Stimulated activated effector memory CD8-positive, alpha-beta T cell treated with anti-CD3 and anti-CD28 coated beads, Interleukin-12 subunit alpha, Interleukin-12 subunit beta, amount 100 ng/mL, for 72 hours (primary cell): ENCODE results near the gene TIMMDC1.

Source experiments
- ATAC-seq: fragments of 150-1000 bp; cut with Tn5 transposase; 2 replicates; pipeline ENCODE4 v1.10.0; 2021
- DNase-seq, 2 donors: peaks; one replicate each; pipeline ENCODE4 v3.0.0; 2021 to 2022; ENCODE audit warnings: low spot score in 2 of 2
- H3K27ac Mint-ChIP-seq: one replicate; pipeline ENCODE4 v1.8.0; 2022; ENCODE audit warnings: mild to moderate bottlenecking, mixed read lengths
- H3K36me3 Mint-ChIP-seq: one replicate; pipeline ENCODE4 v1.8.0; 2022; ENCODE audit warnings: mild to moderate bottlenecking, mixed read lengths
- H3K4me1 Mint-ChIP-seq: one replicate; pipeline ENCODE4 v1.8.0; 2022; ENCODE audit warnings: mixed read lengths
- H3K4me3 Mint-ChIP-seq: one replicate; pipeline ENCODE4 v1.8.0; 2022; ENCODE audit warnings: mild to moderate bottlenecking, mixed read lengths
- H3K9me3 Mint-ChIP-seq: one replicate; pipeline ENCODE4 v1.8.0; 2022; ENCODE audit warnings: mixed read lengths

Gene TIMMDC1

GRCh38 chr3:119498186-119499011 lies at the start of gene TIMMDC1:
TIMMDC1 (plus strand) TSS chr3:119498547; CDS start chr3:119498734, 187 bp downstream.
- peaks cover 27% of the 10 kb centered on the region for H3K4me1 Mint-ChIP-seq
- no peaks in the 10 kb centered on the region for H3K9me3 Mint-ChIP-seq
- H3K36me3 Mint-ChIP-seq = peaks cover 52% of the 10 kb centered on the region
- peak within 1 kb of the TSS; percentile 98 for H3K27ac Mint-ChIP-seq
- H3K4me3 Mint-ChIP-seq = peak within 1 kb of the TSS; percentile 96
- ATAC-seq = peak; percentile 99
- DNase-seq = peak; percentile 91 to 97

- peaks cover 5% of the 10 kb centered on the region for H3K4me1 Mint-ChIP-seq
- DNase-seq (no peak), ATAC-seq (no peak)
- H3K27ac Mint-ChIP-seq = no peak overlapping the region
- H3K36me3 Mint-ChIP-seq = peaks cover 100% of the 10 kb centered on the region
- no peaks in the 10 kb centered on the region for H3K9me3 Mint-ChIP-seq
- no peak overlapping the region for H3K4me3 Mint-ChIP-seq
These were observed 44.5 kb upstream of the TIMMDC1 start for GRCh38 chr3:119453822-119454221.

- DNase-seq = no peak
- H3K4me3 Mint-ChIP-seq = no peak overlapping the region
These were observed 41.9 kb upstream of the TIMMDC1 start for GRCh38 chr3:119456469-119456868.

GRCh38 chr3:119457246-119457645 lies 41.1 kb upstream of the TIMMDC1 start:
- Mint-ChIP-seq H3K36me3 (peaks cover 100% of the 10 kb centered on the region), H3K4me1 (peaks cover 11% of the 10 kb centered on the region), H3K4me3 (no peak overlapping the region), H3K27ac (no peak overlapping the region), H3K9me3 (no peaks in the 10 kb centered on the region)
- ATAC-seq = no peak
- DNase-seq = no peak

More at GRCh38 chr3:119456469-119456868, 41.9 kb upstream of the TIMMDC1 start:
- peaks cover 100% of the 10 kb centered on the region for H3K36me3 Mint-ChIP-seq
- H3K4me1 Mint-ChIP-seq = peaks cover 11% of the 10 kb centered on the region
- no peak for ATAC-seq
- H3K27ac Mint-ChIP-seq = no peak overlapping the region
- H3K9me3 Mint-ChIP-seq = no peaks in the 10 kb centered on the region

- Mint-ChIP-seq H3K36me3 (peaks cover 55% of the 10 kb centered on the region), H3K9me3 (no peaks in the 10 kb centered on the region), H3K4me3 (peak within 1 kb of the TSS; percentile 76), H3K4me1 (peaks cover 27% of the 10 kb centered on the region), H3K27ac (peak within 1 kb of the TSS; percentile 99)
- DNase-seq (peak; percentile 98 to 100), ATAC-seq (peak; percentile 95)
These were observed 34.9 kb upstream of the TIMMDC1 start, which contains the start of gene TMEM39A for GRCh38 chr3:119463171-119464169. TMEM39A (minus strand) TSS chr3:119463615; CDS start chr3:119462074, 1,541 bp downstream.

GRCh38 chr3:119468041-119468440 lies 30.3 kb upstream of the TIMMDC1 start:
- peaks cover 31% of the 10 kb centered on the region for H3K36me3 Mint-ChIP-seq
- ATAC-seq = no peak
- peaks cover 45% of the 10 kb centered on the region for H3K4me1 Mint-ChIP-seq
- no peaks in the 10 kb centered on the region for H3K9me3 Mint-ChIP-seq
- H3K4me3 Mint-ChIP-seq = peak overlapping the region; percentile 82
- H3K27ac Mint-ChIP-seq = peak overlapping the region; percentile 97
- DNase-seq = no peak

- Mint-ChIP-seq H3K4me3 (peak overlapping the region; percentile 82), H3K27ac (peak overlapping the region; percentile 97), H3K9me3 (no peaks in the 10 kb centered on the region), H3K4me1 (peaks cover 32% of the 10 kb centered on the region), H3K36me3 (peaks cover 36% of the 10 kb centered on the region)
- DNase-seq (no peak), ATAC-seq (no peak)
These were observed 28.7 kb upstream of the TIMMDC1 start for GRCh38 chr3:119469418-119470189.

GRCh38 chr3:119470866-119471265 lies 27.5 kb upstream of the TIMMDC1 start:
- H3K27ac Mint-ChIP-seq = no peak overlapping the region
- DNase-seq (no peak), ATAC-seq (no peak)
- peaks cover 49% of the 10 kb centered on the region for H3K36me3 Mint-ChIP-seq
- H3K4me3 Mint-ChIP-seq = peak overlapping the region; percentile 82
- H3K4me1 Mint-ChIP-seq = peaks cover 32% of the 10 kb centered on the region
- no peaks in the 10 kb centered on the region for H3K9me3 Mint-ChIP-seq

- Mint-ChIP-seq H3K36me3 (peaks cover 91% of the 10 kb centered on the region), H3K4me1 (peaks cover 10% of the 10 kb centered on the region), H3K4me3 (no peak overlapping the region), H3K9me3 (no peaks in the 10 kb centered on the region), H3K27ac (no peak overlapping the region)
- DNase-seq (no peak), ATAC-seq (no peak)
These were observed 17.3 kb upstream of the TIMMDC1 start for GRCh38 chr3:119481079-119481478.

GRCh38 chr3:119483101-119483500 lies 15.2 kb upstream of the TIMMDC1 start:
- Mint-ChIP-seq H3K9me3 (no peaks in the 10 kb centered on the region), H3K36me3 (peaks cover 97% of the 10 kb centered on the region), H3K4me3 (no peak overlapping the region), H3K27ac (peak overlapping the region; percentile 17), H3K4me1 (no peaks in the 10 kb centered on the region)
- ATAC-seq = no peak
- DNase-seq = no peak

- H3K9me3 Mint-ChIP-seq = no peaks in the 10 kb centered on the region
- no peak for ATAC-seq
- no peak overlapping the region for H3K4me3 Mint-ChIP-seq
- no peak overlapping the region for H3K27ac Mint-ChIP-seq
- no peak for DNase-seq
- peaks cover 83% of the 10 kb centered on the region for H3K36me3 Mint-ChIP-seq
- no peaks in the 10 kb centered on the region for H3K4me1 Mint-ChIP-seq
These were observed 12.8 kb upstream of the TIMMDC1 start for GRCh38 chr3:119485563-119485962.

- DNase-seq = no peak
- ATAC-seq = no peak
- Mint-ChIP-seq H3K27ac (no peak overlapping the region), H3K4me1 (no peaks in the 10 kb centered on the region), H3K9me3 (no peaks in the 10 kb centered on the region), H3K36me3 (peaks cover 65% of the 10 kb centered on the region), H3K4me3 (no peak overlapping the region)
These were observed 8.2 kb upstream of the TIMMDC1 start for GRCh38 chr3:119490153-119490552.

GRCh38 chr3:119492128-119492527 lies 6.2 kb upstream of the TIMMDC1 start:
- H3K9me3 Mint-ChIP-seq = no peaks in the 10 kb centered on the region
- H3K4me3 Mint-ChIP-seq = no peak overlapping the region
- peaks cover under 1% of the 10 kb centered on the region for H3K4me1 Mint-ChIP-seq
- H3K36me3 Mint-ChIP-seq = peaks cover 52% of the 10 kb centered on the region
- DNase-seq (no peak), ATAC-seq (no peak)
- no peak overlapping the region for H3K27ac Mint-ChIP-seq

GRCh38 chr3:119492810-119493209 lies 5.5 kb upstream of the TIMMDC1 start:
- Mint-ChIP-seq H3K4me3 (no peak overlapping the region), H3K27ac (no peak overlapping the region), H3K9me3 (no peaks in the 10 kb centered on the region), H3K36me3 (peaks cover 45% of the 10 kb centered on the region), H3K4me1 (peaks cover 6% of the 10 kb centered on the region)
- DNase-seq = no peak
- ATAC-seq = no peak
